Left lung (tissue), 10 donors: ENCODE data around the gene PLTP. TPM values are rescaled to one million over a fixed set of nuclear protein-coding genes. Genes with fewer than 3 reads are reported as not detected.

ENCODE experiments used
- ATAC-seq: fragments of 200-7000 bp; cut with Tn5 transposase; one replicate; pipeline ENCODE4 v1.9.1; 2020; ENCODE audit warnings: moderate library complexity
- DNase-seq, 4 donors: peaks; one replicate each; pipeline ENCODE4 v3.0.0-alpha.2; 2013 to 2020
- H3K27ac ChIP-seq, 2 donors: fragments of 200-600 bp; sonication (generic) in 1 of 2; one replicate each; pipeline versions ENCODE4 v1.5.0 to v1.8.0; 2020 to 2021
- H3K27me3 ChIP-seq, 2 donors: fragments of 200-600 bp; sonication (generic) in 1 of 2; one replicate each; pipeline versions ENCODE4 v1.5.0 to v1.8.0; 2020 to 2021
- H3K36me3 ChIP-seq, 2 donors: fragments of 200-600 bp; sonication (generic) in 1 of 2; one replicate each; pipeline versions ENCODE4 v1.5.0 to v1.8.0; 2020 to 2021
- H3K4me1 ChIP-seq, 2 donors: fragments of 200-600 bp; one replicate each; pipeline ENCODE4 v1.8.0; 2021
- H3K4me3 ChIP-seq, 2 donors: fragments of 200-600 bp; sonication (generic) in 1 of 2; one replicate each; pipeline versions ENCODE4 v1.5.0 to v1.8.0; 2020 to 2021; ENCODE audit warnings: mild to moderate bottlenecking in 1 of 2
- H3K9me3 ChIP-seq, 2 donors: fragments of 200-600 bp; sonication (generic) in 1 of 2; one replicate each; pipeline versions ENCODE4 v1.5.0 to v1.8.0; 2020 to 2021
- CTCF ChIP-seq, 2 donors: fragments of 200-600 bp; sonication (generic) in 1 of 2; IDR thresholded peaks; one replicate each; pipeline versions ENCODE4 v1.5.0 to v1.8.0; 2021; ENCODE audit warnings: antibody characterized with exemption in 2 of 2
- intact Hi-C, 2 donors: fragments of 100-400 bp; cut with DNase I; formaldehyde crosslinking; loops; one replicate each; pipeline versions ENCODE4 v1.11.2 to v1.14.2; 2022
- polyA plus RNA-seq, 6 donors: library from polyadenylated mRNA; unstranded; fragments of 120-200 nt; gene quantifications; one replicate each; pipeline ENCODE4 v1.2.1, GENCODE V29; 2013; ENCODE audit not compliant: insufficient read length in 6 of 6
- total RNA-seq, 2 donors: library from RNA; stranded (reverse); fragmentation: NEBNext Ultra II Directional; extraction: Animal tissue kit (Norgen Biotek cat#: 25700); gene quantifications; one replicate each; pipeline ENCODE4 v1.2.1, GENCODE V29; 2021
- donor health status: DM: no; HTN: yes; CAD: no.
- donor health status: DM: no; HTN: no; CAD: no.

The PLTP gene
- total and polyA plus RNA-seq, 8 donors, result 42.6 to 172 (median 58.2) TPM

GRCh38 chr20:45892828-45893500 lies 19.0 kb downstream of the PLTP start:
- Histone ChIP-seq H3K9me3 (no peaks in the 10 kb centered on the region), H3K27me3 (no peaks in the 10 kb centered on the region), H3K4me1 (peaks cover 10 to 42% of the 10 kb centered on the region in 2 donors), H3K27ac (peak overlapping the region in 1 of 2 donors; percentile 85), H3K4me3 (peak overlapping the region in 1 of 2 donors; percentile 97), H3K36me3 (peaks cover 0 to 58% of the 10 kb centered on the region in 2 donors)
- TF ChIP-seq CTCF (IDR thresholded peaks at IDR 0.05), result no peak
- ATAC-seq, result no peak
- peak in 1 of 4 donors; percentile 52 for DNase-seq
- intact Hi-C loops, result no loop called here

DNA sequence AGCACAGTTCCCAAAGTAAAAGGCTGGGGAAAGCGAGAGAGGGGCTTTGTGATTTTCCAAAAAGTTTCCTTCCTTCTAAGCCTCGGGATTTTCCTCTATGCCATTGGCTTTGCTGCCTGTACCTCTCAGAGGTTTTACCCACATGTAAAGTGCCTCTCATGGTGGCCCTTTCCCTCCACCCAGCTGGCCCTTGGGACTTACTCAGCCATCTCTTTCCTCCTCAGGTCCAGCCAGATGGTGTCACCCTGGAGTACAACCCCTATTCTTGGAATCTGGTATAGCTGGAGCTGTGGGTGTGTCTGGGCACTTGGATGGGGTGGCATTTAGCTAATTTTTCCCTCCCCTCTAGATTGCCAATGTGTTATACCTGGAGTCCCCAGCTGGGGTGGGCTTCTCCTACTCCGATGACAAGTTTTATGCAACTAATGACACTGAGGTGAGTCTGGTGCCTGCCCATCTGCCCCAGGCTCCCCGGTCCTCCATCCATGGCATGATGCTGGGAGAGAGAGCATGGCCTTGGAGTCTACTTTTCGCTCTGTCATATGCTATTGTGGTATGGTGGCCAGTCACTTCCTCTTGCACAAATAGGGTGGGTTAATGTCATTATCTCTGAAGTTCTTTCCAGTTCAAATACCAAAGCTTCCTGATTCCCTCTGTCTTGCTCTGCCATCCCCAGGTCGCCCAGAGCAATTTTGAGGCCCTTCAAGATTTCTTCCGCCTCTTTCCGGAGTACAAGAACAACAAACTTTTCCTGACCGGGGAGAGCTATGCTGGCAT lies 19.7 kb downstream of the PLTP start:
- ATAC-seq (peak; percentile 49), DNase-seq (peak in 2 of 4 donors; percentile 22 to 52)
- intact Hi-C loops, result no loop called here
- H3K4me1 ChIP-seq, result peaks cover 10 to 42% of the 10 kb centered on the region in 2 donors
- peak overlapping the region; percentile 94 to 97 for H3K4me3 ChIP-seq
- no peak for TF ChIP-seq CTCF (IDR thresholded peaks at IDR 0.05)
- H3K36me3 ChIP-seq, result peaks cover 0 to 53% of the 10 kb centered on the region in 2 donors
- no peaks in the 10 kb centered on the region for H3K9me3 ChIP-seq
- H3K27me3 ChIP-seq, result no peaks in the 10 kb centered on the region
- peak overlapping the region; percentile 78 to 85 for H3K27ac ChIP-seq

DNA sequence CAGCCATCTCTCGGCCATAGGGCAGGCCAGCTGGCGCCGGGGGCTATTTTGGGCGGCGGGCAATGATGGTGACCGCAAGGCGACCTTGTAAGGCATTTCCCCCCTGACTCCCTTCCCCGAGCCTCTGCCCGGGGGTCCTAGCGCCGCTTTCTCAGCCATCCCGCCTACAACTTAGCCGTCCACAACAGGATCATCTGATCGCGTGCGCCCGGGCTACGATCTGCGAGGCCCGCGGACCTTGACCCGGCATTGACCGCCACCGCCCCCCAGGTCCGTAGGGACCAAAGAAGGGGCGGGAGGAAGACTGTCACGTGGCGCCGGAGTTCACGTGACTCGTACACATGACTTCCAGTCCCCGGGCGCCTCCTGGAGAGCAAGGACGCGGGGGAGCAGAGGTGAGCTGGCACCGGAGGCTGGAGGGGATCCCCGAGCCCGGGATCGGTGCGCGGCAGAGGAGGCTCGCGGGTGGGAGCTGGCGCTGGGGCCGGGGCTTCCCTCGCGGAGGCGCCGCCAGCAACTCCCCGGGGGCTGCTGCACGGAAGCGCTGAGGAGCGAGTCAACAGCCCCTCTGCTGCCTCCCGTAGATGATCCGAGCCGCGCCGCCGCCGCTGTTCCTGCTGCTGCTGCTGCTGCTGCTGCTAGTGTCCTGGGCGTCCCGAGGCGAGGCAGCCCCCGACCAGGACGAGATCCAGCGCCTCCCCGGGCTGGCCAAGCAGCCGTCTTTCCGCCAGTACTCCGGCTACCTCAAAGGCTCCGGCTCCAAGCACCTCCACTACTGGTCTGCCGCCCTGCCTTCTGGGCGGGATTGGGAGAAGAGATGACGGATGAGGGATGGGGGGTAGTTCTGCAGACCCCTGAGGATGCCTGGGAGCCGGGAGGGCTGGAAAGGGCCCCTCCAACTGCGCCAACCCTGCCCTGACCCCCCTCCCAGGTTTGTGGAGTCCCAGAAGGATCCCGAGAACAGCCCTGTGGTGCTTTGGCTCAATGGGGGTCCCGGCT lies 20.7 kb downstream of the PLTP start, which contains the start of the genes CTSA and NEURL2:
Gene CTSA, plus strand, starts transcription at position 351 of the 999 bp plus-strand sequence. Its CDS starts 234 bp downstream, at position 585.
Gene NEURL2, minus strand, starts transcription at position 224 of the 999 bp plus-strand sequence. Its CDS starts 217 bp downstream, at position 7.
- H3K4me3 ChIP-seq, result peak within 1 kb of the TSS; percentile 94 to 97
- no peaks in the 10 kb centered on the region for H3K9me3 ChIP-seq
- intact Hi-C loops, result no loop called here
- peak in 1 of 2 donors; percentile 10 for TF ChIP-seq CTCF (IDR thresholded peaks at IDR 0.05)
- H3K27me3 ChIP-seq, result no peaks in the 10 kb centered on the region
- ATAC-seq (peak; percentile 87), DNase-seq (peak; percentile 90 to 97 (median 92))
- peaks cover 0 to 53% of the 10 kb centered on the region in 2 donors for H3K36me3 ChIP-seq
- H3K27ac ChIP-seq, result peak within 1 kb of the TSS; percentile 78 to 85
- H3K4me1 ChIP-seq, result peaks cover 10 to 42% of the 10 kb centered on the region in 2 donors

DNA sequence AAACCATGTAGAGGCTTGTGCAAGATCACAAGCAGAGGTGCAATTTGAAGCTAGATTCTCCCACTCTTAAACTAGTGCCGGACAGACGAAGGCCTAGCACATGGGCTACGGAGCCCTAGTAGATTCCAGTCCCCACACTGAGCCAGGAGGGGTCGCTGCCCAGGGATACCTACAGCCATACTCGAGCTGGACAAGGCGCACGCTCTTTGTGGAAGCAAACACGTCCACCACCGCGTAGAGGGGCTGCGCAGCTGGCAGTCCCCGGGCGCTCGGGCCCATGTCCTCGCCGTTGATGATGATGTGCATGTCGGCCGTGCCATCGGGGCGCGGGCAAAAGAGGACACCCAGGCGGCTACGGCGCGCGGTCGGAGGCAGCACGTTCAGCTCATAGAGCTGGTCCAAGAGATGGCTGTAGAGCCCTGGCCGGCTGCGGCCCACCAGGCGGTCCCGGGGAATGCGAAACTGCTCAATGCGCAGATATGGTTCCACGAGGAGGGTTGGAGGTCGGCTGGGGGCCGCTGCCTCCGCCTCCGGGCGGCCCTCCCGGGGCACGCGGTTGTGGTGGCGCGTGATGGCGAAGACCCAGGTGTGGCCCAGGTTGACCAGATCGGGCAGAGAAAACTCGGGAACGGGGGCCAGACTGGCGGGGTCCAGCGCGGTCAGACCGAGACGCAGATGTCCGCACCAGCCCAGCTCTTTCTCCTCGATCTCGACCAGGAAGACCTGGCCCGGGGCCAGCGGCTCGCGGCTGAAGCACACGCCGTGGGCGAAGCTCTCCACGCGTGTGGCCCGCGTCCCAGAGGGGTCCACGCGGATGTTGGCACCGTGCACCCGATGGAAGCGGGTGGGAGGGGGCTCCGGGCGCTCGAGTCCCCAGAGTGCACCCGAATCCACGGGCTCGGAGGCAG lies 21.6 kb downstream of the PLTP start:
- Histone ChIP-seq H3K27me3 (no peaks in the 10 kb centered on the region), H3K36me3 (peaks cover 0 to 44% of the 10 kb centered on the region in 2 donors), H3K4me3 (peak overlapping the region; percentile 94 to 97), H3K9me3 (no peaks in the 10 kb centered on the region), H3K27ac (peak overlapping the region; percentile 78 to 85), H3K4me1 (peaks cover 10 to 47% of the 10 kb centered on the region in 2 donors)
- intact Hi-C loops, result no loop called here
- DNase-seq (peak; percentile 71 to 90 (median 84)), ATAC-seq (peak; percentile 81)
- peak; percentile 55 to 70 for TF ChIP-seq CTCF (IDR thresholded peaks at IDR 0.05)
